Erythroblast (primary cell): ENCODE data around the gene THRA.
A peak's percentile ranks its signal among the peaks of the same experiment; 100 is the strongest.

Source experiments
- DNase-seq, 2 experiments: peaks; one replicate each; lab custom pipeline; 2025; lab: John Stamatoyannopoulos, UW
- GATA1 ChIP-seq: IDR thresholded peaks from 2 replicates; pipeline ENCODE4 v1.6.1; 2011; ENCODE audit warnings: low read depth, mild to moderate bottlenecking, control low read depth, low read length, moderate library complexity
- POLR2A ChIP-seq: IDR thresholded peaks from 2 replicates; pipeline ENCODE4 v1.6.1; 2011; ENCODE audit warnings: mild to moderate bottlenecking, low read length

THRA gene

DNA sequence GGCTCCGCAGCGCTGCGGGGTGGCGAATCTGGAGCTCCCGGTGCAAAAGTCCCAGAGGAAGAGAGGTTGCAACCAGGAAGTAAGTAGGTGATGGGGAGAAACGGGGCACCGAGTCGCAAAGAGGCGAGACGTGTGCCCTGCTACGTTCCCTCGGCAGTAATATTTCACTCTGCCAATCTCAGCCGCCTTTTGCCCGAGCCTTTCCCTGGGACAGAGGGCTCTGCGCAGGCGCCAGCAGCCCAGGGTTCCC, 37.6 kb downstream of the THRA start, which contains the start of gene NR1D1:
NR1D1 (minus strand) TSS at position 171 of the 250 bp plus-strand sequence. CDS start 495 bp downstream, outside the sequence.
- TF ChIP-seq GATA1 (no peak), POLR2A (no peak)

DNA sequence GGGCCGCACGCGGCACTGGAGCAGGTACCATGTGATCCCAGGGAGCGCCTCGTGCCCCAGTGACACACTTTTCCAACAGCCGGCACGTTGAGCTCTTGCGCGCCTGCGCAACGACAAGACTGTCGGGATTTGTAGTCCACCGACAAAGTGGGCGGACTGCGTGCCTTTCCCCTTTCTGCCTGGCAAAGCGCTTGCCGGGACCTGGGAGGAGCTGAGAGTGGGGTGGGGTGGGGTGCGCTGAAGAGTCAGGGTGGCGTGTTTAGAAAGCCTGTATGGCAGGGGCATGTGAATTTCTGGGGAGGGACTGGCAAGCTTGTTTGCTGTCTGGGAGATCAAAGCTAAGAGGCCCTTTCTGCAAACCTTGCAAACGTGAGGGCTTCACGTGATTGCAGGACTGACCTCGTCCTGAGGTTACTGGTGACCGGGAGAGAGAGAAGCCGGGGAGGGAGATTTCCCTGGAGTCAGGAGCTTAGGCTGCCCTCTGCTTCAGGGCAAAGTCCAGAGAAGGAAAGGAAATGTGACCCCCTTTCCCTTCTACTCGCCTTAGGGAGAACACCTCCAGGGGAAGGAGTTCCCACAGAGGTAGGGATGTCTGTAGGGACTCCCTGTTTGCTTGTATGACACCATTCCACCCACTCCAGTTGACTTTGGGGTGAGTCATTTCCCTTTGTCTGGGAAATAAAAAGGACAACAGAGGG, 38.1 kb downstream of the THRA start:
- TF ChIP-seq GATA1 = no peak
- TF ChIP-seq POLR2A = peak; percentile 54
- DNase-seq = peak; percentile 94

More for the DNA sequence above, 37.6 kb downstream of the THRA start, which contains the start of gene NR1D1:
- DNase-seq = no peak

DNA sequence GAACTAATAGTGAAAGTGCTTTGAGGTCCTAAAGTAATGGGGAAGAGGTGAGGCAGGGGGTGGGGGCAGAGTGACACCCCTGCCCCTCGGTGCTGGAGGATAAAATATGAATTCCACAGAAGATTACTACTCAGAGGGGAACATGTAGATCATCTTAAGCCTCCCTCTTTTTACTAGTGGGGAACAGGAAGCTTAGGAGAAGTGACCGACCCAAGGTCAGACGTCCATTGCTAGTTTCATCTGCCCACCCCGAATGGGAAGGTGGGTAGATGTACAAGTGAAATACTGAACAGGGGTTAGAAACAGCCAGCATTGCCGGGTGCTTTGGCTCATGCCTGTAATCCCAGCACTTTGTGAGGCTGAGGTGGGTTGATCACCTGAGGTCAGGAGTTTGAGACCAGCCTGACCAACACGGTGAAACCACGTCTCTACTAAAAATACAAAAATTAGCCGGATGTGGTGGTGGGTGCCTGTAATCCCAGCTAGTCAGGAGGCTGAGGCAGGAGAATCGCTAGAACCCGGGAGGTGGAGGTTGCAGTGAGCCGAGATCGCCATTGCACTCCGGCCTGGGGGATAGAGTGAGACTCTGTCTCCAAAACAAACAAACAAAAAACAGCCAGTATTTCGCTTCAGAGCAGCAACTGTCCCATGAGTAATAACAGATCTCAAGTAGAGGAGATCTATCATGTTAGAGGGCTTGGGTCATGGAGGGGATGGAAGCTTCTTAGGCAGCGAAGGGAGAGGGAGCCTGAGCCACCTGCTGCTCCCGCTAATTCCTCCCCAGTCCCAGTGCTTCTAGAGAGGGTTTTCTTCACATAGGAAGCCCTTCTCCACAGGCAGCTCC, 38.8 kb downstream of the THRA start:
- no peak for TF ChIP-seq GATA1
- TF ChIP-seq POLR2A = no peak
- DNase-seq = no peak

DNA sequence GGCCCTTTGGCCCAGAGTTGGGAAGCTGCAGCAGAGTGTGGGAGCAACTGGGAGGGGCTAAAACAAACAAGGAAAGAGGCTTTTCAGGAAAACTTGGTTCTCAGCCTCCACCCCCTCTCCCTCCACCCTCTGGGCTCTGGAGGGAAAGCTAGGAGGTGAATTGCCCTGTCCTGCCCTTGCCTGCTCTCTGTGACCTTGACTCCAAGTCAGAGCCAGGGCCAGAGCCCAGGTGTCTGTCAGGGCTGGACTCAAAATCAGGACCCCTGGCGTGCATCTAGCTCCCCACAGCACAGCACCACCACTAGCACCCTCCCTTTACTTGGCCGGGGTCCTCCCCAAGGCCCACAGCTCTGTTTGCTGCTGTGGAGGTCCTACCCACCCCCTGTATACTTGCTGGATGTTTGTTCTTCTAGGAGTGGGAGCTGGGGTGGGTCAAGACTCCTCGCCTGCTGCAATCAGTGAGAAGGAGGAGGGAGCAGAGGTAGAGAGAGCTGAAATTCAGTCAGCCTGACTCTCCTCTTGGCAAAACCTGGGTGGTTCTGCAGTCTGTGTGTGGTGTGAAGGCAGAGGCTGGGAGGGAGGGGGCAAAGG, 40.4 kb downstream of the THRA start:
- DNase-seq = no peak
- TF ChIP-seq GATA1 (no peak), POLR2A (no peak)

DNA sequence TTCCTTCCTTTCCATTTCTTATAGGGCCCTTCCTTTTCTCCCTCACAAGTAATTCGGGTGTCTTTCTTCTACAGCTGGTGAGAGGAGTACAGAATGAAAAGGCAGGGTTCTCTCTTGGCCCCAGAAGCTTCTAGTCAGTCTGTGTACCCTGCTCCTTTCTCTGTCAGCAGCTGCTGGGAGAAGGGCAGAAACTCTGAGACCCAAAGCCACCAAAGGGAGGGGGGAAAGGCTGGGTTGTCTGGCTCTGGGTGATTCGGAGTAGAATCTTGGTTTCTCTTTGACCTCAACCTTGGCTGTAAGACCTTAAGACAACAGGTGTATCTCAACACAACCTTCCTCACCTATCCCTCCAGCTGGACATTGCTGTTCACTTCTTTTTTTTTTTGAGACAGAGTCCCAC, 40.9 kb downstream of the THRA start:
- TF ChIP-seq POLR2A = no peak
- TF ChIP-seq GATA1 = no peak
- no peak for DNase-seq

DNA sequence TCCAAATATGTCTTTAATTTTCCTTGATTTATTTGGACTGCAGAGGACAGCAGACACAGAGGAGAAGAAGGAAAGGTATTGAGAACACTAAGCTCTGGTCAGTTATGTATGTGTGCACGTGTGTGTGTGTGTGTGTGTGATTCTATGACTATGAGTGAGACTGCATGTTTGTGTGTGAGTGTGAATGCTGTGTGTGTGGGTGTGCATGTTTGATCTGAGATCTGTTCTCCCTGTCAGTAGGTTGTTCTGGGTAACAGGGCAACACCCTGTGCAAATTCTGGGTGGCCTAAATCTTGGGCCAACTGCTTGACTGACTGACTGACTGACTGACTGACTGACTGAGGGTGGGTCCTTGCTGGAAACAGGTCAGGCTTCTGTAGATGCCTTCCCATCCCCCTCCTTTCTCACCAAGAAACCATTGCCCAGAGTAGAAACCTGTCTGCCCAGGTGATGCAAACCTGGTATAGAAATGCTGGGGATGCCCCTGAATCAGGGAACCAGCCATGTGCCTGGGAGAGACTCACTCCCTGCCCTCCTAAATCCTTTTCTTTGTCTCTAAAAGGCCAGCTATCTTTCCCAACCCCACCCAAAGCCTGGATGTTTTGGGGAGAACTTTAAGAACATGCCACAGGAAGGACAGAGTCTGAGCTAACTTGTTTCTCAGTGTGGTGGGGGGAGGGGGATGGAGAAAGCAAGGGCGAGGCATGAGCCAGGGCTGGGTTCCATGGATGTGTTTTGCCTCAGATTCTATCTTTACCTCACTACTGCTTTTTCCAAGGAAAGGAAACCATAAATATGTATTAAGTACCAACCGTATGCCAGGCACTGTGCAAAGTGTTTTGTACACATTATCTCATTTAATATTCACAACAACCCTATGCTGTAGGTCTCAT, 42.1 kb downstream of the THRA start:
- DNase-seq = no peak
- no peak for TF ChIP-seq POLR2A
- no peak for TF ChIP-seq GATA1

DNA sequence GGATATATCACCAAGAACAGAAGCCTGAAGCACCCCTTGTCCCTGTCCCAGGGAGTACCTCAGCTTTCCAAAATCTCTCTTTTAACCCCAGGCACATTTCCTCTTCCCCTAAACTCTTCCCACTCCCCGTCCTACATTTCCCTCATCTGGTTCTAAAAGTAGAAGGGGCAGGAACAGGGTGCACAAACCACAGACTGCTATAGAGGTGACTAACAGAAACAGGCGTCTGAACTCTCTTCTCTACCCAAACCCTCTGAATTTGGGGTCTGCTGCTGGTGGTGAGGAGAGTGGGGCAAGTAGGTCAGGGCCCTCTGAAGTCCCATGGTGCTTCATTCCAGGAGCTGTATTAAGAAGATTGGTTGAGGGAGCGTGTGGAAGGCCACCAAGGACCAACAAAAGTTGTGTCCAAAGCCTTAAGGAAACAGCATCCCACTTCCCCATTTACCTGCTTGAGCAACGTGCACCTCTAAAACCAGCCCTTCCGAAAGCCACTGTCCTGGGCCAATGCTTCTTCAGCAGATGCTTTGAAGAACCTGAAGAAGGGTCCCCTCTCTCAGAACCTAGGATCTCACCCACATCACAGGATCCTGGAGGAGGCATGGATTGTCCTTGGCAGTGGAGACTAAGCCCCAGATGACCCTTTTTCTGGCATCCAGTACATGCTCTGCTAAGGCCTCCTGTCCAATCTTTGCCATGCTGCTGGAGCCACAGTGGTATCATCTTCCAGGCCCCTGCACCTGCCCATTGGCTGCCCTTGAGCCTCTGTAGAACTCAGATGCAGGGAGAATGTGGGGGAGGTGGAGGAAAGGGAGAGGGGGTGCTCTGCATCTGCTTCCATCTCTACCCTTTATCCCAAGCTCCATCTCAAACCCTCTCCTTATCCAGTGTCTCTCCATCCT, 43.3 kb downstream of the THRA start:
- DNase-seq = no peak
- TF ChIP-seq POLR2A = no peak
- no peak for TF ChIP-seq GATA1

DNA sequence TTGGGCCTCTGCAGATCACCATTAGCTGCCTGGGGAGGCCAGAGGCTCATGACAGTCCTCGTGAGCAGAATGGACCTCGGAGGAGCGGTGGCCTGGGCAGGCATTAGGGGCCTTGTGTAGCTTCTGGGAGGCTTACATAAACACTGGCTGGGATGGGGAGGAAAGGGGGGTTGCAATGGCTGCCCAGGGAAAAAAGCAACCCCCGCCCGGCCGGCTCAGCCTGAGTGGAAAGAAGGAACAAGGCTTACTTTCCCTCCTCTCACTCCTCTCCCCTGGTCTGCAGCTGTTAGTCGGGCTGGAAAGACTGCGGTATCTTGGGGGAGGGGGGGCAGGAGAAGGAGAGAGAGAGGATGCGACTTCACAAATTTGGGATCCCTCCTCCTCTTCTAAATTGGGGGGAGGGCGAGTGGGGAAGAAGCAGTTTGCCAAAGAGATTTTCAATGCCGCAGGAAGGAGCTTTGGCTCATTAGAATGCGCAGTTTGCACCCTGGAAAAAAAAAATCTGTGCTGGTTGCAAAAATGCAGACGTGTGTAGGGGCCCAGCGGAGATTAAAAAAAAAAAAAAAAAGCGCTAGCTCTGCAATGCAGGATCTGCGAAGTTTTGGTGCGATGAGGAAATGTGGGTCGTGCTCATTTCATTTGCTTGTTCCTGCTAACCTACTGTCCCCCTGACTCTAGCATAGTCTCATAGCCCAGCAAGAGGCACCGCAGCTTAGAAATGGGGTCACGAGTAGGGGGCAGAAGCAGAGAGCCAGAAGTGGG, 44.2 kb downstream of the THRA start:
- no peak for DNase-seq
- TF ChIP-seq POLR2A (no peak), GATA1 (no peak)

DNA sequence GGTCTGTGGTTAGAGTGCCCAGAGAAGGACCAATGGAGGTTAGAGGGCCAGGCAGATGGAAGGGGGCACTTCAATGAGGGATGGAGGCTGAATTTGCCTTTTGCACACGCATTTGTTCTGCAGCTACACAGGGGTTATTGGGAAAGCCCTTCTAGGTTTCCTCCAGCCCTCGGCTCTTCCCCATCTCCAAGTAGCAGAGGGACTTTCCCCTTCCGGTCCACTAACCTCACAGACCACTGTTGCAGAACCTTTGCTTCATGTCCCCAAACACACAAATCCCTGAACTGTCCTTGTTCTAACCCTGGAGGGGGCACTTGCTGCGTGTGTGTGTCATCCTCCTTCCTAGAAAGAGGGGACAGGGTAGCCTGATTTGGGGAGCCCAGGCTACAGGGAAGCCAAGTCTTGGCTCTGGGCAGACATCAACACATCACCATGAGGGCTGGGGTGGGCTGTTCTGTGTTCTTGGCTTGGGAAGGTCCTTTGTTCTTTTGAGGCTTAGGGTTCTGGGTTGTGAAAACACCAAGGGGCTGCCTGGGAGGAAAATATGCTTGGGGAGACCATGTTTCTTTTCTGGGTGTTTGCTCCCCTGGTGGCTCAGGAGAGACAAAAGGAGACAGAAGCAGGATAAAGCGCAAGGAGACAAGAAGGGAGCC, 44.9 kb downstream of the THRA start:
- no peak for TF ChIP-seq POLR2A
- TF ChIP-seq GATA1 = no peak
- no peak for DNase-seq

DNA sequence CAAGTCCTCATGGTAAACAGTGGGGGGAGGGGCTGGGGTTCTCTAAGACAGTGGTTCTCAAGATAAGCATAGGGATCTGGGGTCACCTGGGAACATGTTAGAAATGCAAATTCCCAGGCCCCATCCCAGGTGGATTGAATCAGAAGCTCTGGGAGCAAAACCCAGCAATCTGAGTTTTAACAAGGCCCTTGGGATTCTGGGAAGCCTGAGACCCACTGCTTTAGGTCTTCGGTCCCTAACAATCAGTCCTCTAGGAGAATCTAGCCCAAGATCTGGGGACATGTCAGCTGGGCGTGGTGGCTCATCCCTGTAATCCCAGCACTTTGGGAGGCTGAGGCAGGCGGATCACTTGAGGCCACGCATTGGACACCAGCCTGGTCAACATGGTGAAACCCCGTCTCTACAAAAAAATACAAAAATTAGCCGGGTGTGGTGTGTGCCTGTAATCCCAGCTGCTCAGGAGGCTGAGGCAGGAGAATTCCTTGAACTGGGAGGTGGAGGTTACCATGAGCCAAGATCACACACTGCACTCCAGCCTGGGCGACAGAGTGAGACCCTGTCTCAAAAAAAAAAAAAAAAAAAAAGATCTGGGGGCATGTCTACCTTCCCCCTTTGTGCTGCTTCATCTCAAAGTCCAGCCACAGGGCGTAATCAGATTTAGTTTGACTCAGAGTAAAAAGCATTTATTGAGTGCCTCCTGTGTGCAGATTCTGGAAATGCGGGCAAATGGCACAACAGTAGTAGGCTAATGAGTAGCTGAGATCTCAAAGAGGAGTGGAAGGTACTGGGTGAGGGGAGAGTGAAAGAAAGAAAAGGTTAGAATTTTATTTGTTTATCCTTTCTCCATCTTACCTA, 46.4 kb downstream of the THRA start:
- DNase-seq = peak; percentile 53 to 57
- TF ChIP-seq POLR2A (no peak), GATA1 (no peak)
